ENCODE results near the gene SPIRE1.
"Not testable (repeated sequence)": the region's sequence is repeated elsewhere in the genome, so short reads cannot be mapped to it uniquely, and the experiment has no call there.

The SPIRE1 gene

DNA sequence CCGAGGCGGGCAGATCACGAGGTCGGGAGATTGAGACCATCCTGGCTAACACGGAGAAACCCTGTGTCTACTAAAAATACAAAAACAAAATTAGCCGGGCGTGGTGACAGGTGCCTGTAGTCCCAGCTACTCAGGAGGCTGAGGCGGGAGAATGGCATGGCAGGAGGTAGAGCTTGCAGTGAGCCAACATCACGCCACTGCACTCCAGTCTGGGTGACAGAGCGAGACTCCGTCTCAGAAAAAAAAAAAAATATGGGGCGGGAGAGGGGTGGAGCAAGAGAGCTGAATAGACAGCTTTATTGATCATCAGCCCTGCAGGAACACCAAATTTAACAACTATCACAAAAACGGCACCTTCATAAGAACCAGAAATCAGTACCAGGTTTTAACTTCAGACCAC, 106.4 kb downstream of the SPIRE1 start:
- not testable (repeated sequence) for DNase-seq

- no peak for DNase-seq
These were observed 114.2 kb downstream of the SPIRE1 start for GRCh38 chr18:12543697-12544096.

DNA sequence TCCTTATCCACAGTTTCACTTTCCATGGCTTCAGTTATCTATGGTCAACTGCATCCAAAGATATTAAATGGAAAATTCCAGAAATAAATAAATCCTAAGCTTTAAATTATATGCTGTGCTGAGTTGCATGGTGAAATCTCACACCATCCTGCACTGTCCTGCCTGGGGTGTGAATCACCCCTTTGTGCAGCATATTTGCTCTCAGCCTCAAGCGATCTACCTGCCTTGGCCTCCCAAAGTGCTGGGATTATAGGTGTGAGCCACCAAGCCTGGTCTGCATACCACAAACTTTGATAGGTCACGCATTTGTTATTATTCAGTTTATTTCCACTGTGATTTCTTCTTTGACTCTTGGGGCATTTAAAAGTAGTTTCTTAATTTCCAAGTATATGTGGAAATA, 117.2 kb downstream of the SPIRE1 start:
- DNase-seq = no peak

DNA sequence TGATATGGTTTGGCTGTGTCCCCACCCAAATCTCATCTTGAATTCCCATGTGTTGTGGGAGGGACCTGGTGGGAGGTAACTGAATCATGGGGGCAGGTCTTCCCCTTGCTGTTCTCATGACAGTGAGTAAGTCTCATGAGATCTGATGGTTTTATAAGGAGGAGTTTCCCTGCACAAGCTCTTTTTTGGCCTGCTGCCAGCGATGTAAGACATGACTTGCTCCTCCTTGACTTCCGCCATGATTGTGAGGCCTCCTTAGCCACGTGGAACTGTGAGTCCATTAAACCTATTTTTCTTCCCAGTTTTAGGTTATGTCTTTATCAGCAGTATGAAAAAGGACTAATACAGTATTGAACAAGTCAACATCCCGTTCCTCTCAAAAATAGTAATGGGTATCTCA, 118.7 kb downstream of the SPIRE1 start:
- DNase-seq = not testable (repeated sequence)

GRCh38 chr18:12534820-12535219, 123.1 kb downstream of the SPIRE1 start:
- DNase-seq = no peak

DNA sequence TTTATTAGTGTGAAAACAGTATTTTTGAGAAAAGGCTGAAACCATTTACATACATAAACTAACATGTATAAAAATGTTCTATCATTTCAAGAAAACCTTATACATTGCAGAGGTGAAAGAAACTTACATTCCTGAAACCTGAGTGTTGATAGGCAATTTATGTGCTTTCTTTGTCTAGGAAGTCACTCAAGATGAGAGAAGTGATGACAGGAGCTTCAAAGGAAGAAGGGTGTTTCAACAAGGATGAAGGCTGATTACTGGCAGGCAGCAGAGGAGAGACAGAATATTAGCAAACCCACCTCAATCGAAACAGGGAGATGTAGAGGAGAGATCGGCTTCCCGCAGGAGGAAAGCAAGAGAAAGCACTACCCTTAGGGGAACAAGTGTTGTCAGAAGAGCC, 125.2 kb downstream of the SPIRE1 start:
- no peak for DNase-seq

- DNase-seq = no peak
These were observed 126.2 kb downstream of the SPIRE1 start for GRCh38 chr18:12531749-12532148.

DNA sequence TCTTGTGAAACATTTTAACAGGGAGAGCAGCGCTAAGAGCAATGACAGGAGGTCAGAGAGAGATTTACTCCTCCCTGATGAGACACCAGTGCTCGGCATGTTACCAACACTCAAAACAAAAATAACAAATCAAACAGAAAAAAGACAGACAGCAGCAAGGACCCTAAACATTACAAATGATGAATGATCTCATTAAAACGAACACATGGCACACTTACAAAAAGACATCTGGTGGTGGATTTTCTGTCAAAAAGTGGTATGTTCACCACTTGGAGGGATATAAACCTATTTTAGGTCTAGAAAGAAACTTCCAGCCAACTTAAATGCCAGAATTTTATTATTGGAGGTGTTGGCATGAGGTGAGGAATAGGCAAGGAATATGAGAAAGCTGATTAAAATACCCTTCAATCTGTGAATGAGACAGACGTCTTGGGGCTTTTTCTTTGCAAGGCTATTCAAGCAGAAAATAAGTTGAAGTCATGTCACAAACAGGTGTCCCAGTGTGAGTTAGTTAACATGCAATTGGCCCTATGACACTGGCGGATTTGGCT, 137.4 kb downstream of the SPIRE1 start:
- DNase-seq = no peak

GRCh38 chr18:12518832-12519531, 138.9 kb downstream of the SPIRE1 start:
- no peak for DNase-seq

DNA sequence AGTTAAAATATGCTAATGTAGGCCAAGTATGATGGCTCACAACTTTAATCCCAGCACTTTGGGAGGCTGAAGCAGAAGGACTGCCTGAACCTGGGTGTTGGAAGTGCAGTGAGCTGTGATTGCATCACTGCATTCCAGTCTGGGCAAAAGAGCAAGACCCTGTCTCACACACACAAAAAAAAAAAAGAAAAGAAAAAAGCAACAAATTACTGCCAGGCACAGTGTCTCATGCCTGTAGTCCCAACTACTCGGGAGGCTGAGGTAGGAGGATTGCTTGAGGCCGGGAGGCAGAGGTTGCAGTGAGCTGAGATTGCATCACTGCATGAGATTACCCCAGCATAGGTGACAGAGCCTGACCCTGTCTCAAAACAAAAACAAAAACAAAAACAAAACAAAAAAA, 139.6 kb downstream of the SPIRE1 start:
- no peak for DNase-seq

DNA sequence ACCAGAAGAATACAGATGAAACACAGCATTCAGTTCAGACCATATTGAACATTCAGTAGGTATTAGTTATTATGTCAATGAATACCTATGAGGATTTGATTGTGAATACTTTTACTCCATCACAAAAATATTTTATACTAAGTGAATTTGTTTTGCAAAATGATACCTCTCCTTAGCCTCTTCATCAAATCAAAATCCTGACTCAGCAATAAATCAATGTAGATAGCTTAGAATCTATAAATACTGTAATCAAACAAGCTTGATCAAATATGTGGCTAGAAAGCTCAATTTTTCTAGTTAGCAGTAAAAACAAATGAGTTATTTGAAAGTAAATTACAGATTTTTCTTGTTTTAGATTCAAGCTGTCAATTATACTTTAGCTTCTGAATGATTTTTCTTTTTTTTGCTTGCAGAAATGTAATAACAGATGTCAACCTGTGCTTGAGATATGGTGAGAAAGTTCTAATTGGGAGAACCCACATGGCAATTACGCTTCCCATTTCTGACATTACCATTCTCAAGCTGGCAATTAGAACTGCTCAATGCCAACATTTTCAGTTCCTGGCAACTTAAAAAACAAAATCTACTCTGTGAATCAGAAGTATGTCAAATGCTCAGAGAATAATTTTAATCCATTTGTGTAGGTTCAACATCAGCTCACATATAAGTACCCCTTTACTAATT, 140.6 kb downstream of the SPIRE1 start:
- DNase-seq = no peak

DNA sequence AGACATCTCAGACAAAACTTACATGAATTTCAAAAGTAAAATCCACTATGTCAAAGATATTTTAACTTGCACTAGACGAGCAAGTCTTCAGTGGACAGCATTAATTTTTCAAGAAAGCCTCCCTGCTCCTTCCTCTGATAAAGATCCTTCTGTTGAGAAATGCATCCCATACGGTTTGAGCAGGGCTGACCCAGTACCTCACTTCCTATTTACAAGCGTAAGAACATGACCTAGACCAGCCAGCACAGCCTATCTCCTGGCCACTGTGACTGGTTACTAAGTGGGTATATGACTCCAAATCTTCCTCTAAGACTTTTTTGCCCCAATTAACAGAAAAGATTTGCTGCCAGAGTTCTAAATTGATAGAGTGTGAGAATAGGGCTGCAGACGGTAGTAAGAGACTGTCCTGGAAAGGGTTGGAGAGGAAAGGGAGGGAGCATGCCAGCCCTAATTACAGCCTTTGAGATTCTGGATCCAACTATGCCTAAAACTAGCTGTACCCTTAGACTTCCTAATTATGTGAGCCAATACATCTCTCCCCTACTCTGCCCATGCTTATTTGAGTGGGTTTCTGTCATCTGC, 141.8 kb downstream of the SPIRE1 start:
- DNase-seq = no peak

DNA sequence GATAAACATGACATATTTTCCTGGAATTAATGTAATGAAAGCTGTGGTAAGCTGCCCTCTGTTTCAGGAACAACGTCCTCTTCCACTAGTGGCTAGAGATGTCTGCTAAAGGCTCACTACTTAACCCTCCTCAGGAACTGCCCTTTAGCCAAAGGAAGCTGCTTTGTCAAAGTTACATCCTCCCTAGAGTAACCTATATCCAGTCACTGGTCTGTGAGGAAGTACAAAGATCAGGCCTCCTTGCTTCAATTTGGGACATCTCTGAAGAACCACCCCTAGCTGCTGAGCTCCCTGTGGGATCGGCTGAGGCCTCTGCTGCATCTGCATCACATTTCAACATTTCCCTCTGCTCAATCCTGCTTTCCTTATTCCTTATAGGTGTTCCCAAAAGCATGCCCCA, 142.4 kb downstream of the SPIRE1 start:
- no peak for DNase-seq

DNA sequence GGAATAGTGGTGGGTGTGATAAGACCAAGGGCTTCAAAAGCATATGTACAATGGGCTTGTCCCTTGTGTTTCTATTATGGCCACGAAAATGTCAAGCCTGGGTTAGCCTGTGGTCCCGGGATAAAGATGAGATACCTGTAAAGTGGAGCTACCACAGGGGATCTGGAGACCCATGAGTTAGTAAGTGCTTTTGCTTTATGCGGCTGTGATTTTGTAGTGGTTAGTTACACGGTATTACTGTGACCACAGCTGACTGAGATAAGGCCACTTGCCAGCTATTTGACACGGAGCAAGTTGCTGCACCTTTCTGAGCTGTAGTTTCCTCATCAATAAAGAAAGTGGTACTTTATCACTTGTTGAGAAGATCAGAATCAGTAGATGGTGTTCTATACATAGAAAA, 150.9 kb downstream of the SPIRE1 start:
- DNase-seq = no peak

- DNase-seq = no peak
These were observed 156.9 kb downstream of the SPIRE1 start for GRCh38 chr18:12500986-12501385.

DNA sequence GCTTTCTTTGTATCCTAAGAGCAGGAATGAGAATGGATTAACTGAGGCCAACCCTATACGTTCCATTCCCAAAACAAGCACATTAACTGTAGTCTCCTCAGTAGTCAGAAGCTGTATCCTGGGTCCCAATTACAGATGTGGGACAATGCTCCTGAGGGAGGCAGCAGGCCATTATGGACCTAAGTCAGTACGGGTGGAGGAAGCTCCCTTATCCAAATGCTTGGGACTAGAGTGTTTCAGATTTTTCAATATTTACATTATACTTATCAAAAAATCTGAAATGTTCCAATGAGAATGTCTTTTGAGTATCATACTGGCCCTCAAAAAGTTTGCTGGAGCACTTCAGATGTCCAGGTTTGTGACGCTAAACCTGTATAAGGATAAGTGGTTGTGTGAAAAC, 160.1 kb downstream of the SPIRE1 start:
- DNase-seq = no peak

- no peak for DNase-seq
These were observed 160.6 kb downstream of the SPIRE1 start for GRCh38 chr18:12497296-12497695.

- no peak for DNase-seq
These were observed 165.0 kb downstream of the SPIRE1 start for GRCh38 chr18:12492907-12493306.

- no peak for DNase-seq
These were observed 166.1 kb downstream of the SPIRE1 start for GRCh38 chr18:12491611-12492435.

GRCh38 chr18:12485479-12486105, 172.3 kb downstream of the SPIRE1 start:
- no peak for DNase-seq

DNA sequence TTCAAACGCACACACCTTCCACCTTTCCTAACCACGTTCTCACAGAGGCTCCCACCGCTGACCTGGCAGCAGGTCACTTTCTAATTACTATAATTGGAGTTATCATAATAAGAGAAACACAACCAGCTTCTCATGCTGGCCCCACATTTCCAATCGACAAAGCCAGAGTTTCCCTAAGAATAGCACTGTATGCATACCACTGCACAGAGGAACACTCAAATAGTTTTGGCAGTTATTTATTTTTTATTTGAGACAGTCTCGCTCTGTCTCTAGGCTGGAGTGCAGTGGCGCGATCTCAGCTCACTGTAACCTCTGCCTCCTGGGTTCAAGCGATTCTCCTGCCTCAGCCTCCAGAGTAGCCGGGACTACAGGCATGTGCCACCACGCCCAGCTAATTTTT, 176.0 kb downstream of the SPIRE1 start:
- DNase-seq = not testable (repeated sequence)

- DNase-seq = no peak
These were observed 177.9 kb downstream of the SPIRE1 start for GRCh38 chr18:12479982-12480381.

DNA sequence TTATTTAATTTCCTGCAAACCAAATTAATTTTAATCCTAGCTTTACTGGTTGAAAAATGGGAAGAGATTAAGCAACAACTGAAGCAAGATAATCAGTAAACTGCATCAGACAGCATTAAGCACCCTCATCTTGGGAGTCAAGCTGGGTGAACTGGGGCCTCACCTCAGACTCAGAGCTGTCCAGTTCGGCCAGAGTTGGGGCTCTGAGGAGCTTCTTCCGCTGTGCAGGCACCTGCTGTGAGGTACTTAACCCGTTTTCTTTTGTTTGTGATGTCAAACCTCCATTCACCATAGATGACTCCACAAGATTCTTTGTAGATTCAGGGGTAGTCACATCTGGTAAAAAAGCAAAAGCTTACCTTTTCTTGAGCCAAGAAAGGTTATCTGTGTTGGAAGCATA, 178.4 kb downstream of the SPIRE1 start:
- no peak for DNase-seq
